GM23338 (cell line): ENCODE data around the gene POLR3A. TPM values are rescaled to one million over a fixed set of nuclear protein-coding genes. Genes with fewer than 3 reads are reported as not detected.
"Not testable (repeated sequence)": the region's sequence is repeated elsewhere in the genome, so short reads cannot be mapped to it uniquely, and the experiment has no call there.

Source experiments
- ATAC-seq: fragments of 200-7000 bp; cut with Tn5 transposase; 3 replicates; pipeline ENCODE4 v1.9.1; 2020
- DNase-seq: peaks from one replicate; pipeline ENCODE4 v3.0.0-alpha.2; 2015; ENCODE audit warnings: low spot score
- H2AFZ ChIP-seq: fragments of 200-600 bp; sonication (generic); 2 replicates; pipeline ENCODE4 v1.8.0; 2016; ENCODE audit warnings: antibody characterized with exemption, mild to moderate bottlenecking, moderate library complexity
- H3F3A ChIP-seq: fragments of 200-600 bp; sonication (generic); replicated peaks from 2 replicates; pipeline ENCODE4 v1.8.0; 2017; ENCODE audit warnings: antibody characterized with exemption, mixed run types, low read depth
- H3K27ac ChIP-seq: fragments of 200-600 bp; sonication (generic); 2 replicates; pipeline ENCODE4 v1.6.1; 2016; ENCODE audit warnings: low read depth
- H3K27me3 ChIP-seq: fragments of 200-600 bp; sonication (generic); 2 replicates; pipeline ENCODE4 v1.8.0; 2016; ENCODE audit warnings: mild to moderate bottlenecking, mixed run types, moderate library complexity; ENCODE audit not compliant: insufficient read depth
- H3K36me3 ChIP-seq: fragments of 200-600 bp; sonication (generic); 2 replicates; pipeline ENCODE4 v1.8.0; 2016; ENCODE audit warnings: mild to moderate bottlenecking; ENCODE audit not compliant: insufficient read depth
- H3K4me1 ChIP-seq: fragments of 200-600 bp; sonication (generic); 2 replicates; pipeline ENCODE4 v1.8.0; 2016; ENCODE audit warnings: mild to moderate bottlenecking, moderate library complexity; ENCODE audit not compliant: insufficient read depth
- H3K4me2 ChIP-seq: fragments of 200-600 bp; sonication (generic); 2 replicates; pipeline ENCODE4 v1.7.1; 2017; ENCODE audit warnings: mixed run types
- H3K4me3 ChIP-seq: fragments of 200-600 bp; sonication (generic); 2 replicates; pipeline ENCODE4 v1.6.1; 2016; ENCODE audit warnings: mixed run types
- H3K79me2 ChIP-seq: fragments of 200-600 bp; sonication (generic); replicated peaks from 2 replicates; pipeline ENCODE4 v1.8.0; 2017; ENCODE audit warnings: mild to moderate bottlenecking; ENCODE audit not compliant: insufficient read depth
- H3K9me2 ChIP-seq: fragments of 200-600 bp; sonication (generic); 2 replicates; pipeline ENCODE4 v1.8.0; 2017; ENCODE audit not compliant: insufficient read depth
- H4K20me1 ChIP-seq: fragments of 200-600 bp; sonication (generic); replicated peaks from 2 replicates; pipeline ENCODE4 v1.8.0; 2017; ENCODE audit warnings: mild to moderate bottlenecking; ENCODE audit not compliant: insufficient read depth
- H3K27ac Mint-ChIP-seq: 2 replicates; pipeline ENCODE4 v1.8.0; 2020; ENCODE audit warnings: inconsistent platforms, mild to moderate bottlenecking, moderate library complexity, mixed read lengths
- H3K27me3 Mint-ChIP-seq: 3 replicates; pipeline ENCODE4 v1.8.0; 2022; ENCODE audit warnings: low read depth, mild to moderate bottlenecking, moderate library complexity, mixed read lengths, inconsistent platforms; ENCODE audit not compliant: insufficient read depth, poor library complexity
- H3K36me3 Mint-ChIP-seq: 3 replicates; pipeline ENCODE4 v1.8.0; 2021; ENCODE audit warnings: low read depth, mild to moderate bottlenecking, inconsistent platforms, moderate library complexity, mixed read lengths
- H3K4me1 Mint-ChIP-seq: 3 replicates; pipeline ENCODE4 v1.8.0; 2020; ENCODE audit warnings: mild to moderate bottlenecking, inconsistent platforms, mixed read lengths
- H3K4me3 Mint-ChIP-seq: 3 replicates; pipeline ENCODE4 v1.8.0; 2021; ENCODE audit warnings: moderate library complexity, mild to moderate bottlenecking, inconsistent platforms, mixed read lengths
- H3K9me3 Mint-ChIP-seq: 3 replicates; pipeline ENCODE4 v1.8.0; 2020; ENCODE audit warnings: moderate library complexity, mild to moderate bottlenecking, inconsistent platforms, mixed read lengths
- CREB1 ChIP-seq: fragments of 250-450 bp; sonication (Bioruptor Pico); IDR thresholded peaks from 2 replicates; pipeline ENCODE4 v1.5.0; 2020; ENCODE audit warnings: low read depth, mild to moderate bottlenecking, moderate library complexity
- CTCF ChIP-seq, 2 experiments: fragments of 200-600 bp in 1 of 2; sonication (generic) in 1 of 2; conservative IDR thresholded peaks; 2 replicates each; pipeline versions ENCODE4 v1.5.1 to v1.6.1; 2016 to 2017; ENCODE audit warnings: antibody characterized with exemption in 2 of 2, low read depth in 2 of 2, mild to moderate bottlenecking in 2 of 2, moderate library complexity in 1 of 2
- EZH2 ChIP-seq: fragments of 200-600 bp; sonication (generic); IDR thresholded peaks from one replicate; pipeline ENCODE4 v1.8.0; 2017; ENCODE audit warnings: antibody characterized with exemption, mild to moderate bottlenecking, low read depth; ENCODE audit not compliant: unreplicated experiment
- NANOG ChIP-seq: IDR thresholded peaks from 2 replicates; pipeline ENCODE4 v1.6.1; 2016; ENCODE audit warnings: antibody characterized with exemption, borderline replicate concordance
- POLR2AphosphoS5 ChIP-seq: IDR thresholded peaks from 2 replicates; pipeline ENCODE4 v1.6.1; 2016; ENCODE audit warnings: antibody characterized with exemption, low read depth
- STAT1 ChIP-seq: IDR thresholded peaks from one replicate; pipeline ENCODE4 v1.6.1; 2016; ENCODE audit warnings: antibody characterized with exemption; ENCODE audit not compliant: unreplicated experiment
- ZNF331 ChIP-seq: fragments of 250-450 bp; sonication (Bioruptor Pico); IDR thresholded peaks from 2 replicates; pipeline ENCODE4 v1.5.0; 2020; ENCODE audit warnings: low read depth, mild to moderate bottlenecking, moderate library complexity
- polyA plus RNA-seq: library from polyadenylated mRNA; unstranded; fragments of >200 nt; fragmentation: Nextera tagmentation; extraction: Ambion mirVana; gene quantifications from 2 replicates; pipeline ENCODE4 v1.2.1, GENCODE V29; 2016
- total RNA-seq: library from RNA; depleted of rRNA; stranded (reverse); fragments of >200 nt; shearing (Covaris generic); gene quantifications from 2 replicates; pipeline ENCODE4 v1.2.3, GENCODE V29; 2014

Gene POLR3A
- total and polyA plus RNA-seq, 2 experiments from 2014 or later: 11.6 to 35.5 TPM

GRCh38 chr10:78071140-78071856, 42.0 kb upstream of the POLR3A start:
- DNase-seq (no peak), ATAC-seq (no peak)
- H4K20me1 ChIP-seq: no peaks in the 10 kb centered on the region
- Mint-ChIP-seq H3K27ac (no peak overlapping the region), H3K4me3 (no peak overlapping the region), H3K9me3 (peaks cover 25% of the 10 kb centered on the region), H3K4me1 (peaks cover 3% of the 10 kb centered on the region), H3K36me3 (peaks cover 13% of the 10 kb centered on the region), H3K27me3 (peaks cover 5% of the 10 kb centered on the region)
- H3K27me3 ChIP-seq: no peaks in the 10 kb centered on the region
- H3K9me2 ChIP-seq: 0 out of 2 replicates have a peak, but pooled peaks cover 11% of the 10 kb centered on the region
- no peak overlapping the region for H3K27ac ChIP-seq
- no peak overlapping the region for H2AFZ ChIP-seq
- H3K36me3 ChIP-seq: no peaks in the 10 kb centered on the region; the same call in 1 of the 2 replicates
- peaks cover 3% of the 10 kb centered on the region; the same call in 1 of the 2 replicates for H3K4me1 ChIP-seq
- H3K79me2 ChIP-seq: no peaks in the 10 kb centered on the region
- no peak overlapping the region for H3K4me2 ChIP-seq
- TF ChIP-seq CTCF (conservative IDR thresholded peaks at IDR 0.05; ENCODE audit: low read depth in 2 of 2) (no peak), NANOG (no peak), ZNF331 (CRISPR knock-in tag) (no peak)
- H3K4me3 ChIP-seq: no peak overlapping the region
- H3F3A ChIP-seq: no peaks in the 10 kb centered on the region

- TF ChIP-seq POLR2AphosphoS5: no peak
- no peak for TF ChIP-seq EZH2
- TF ChIP-seq STAT1: no peak
- no peak for TF ChIP-seq CREB1
- H3K4me3 Mint-ChIP-seq: no peak overlapping the region
These were observed 41.4 kb upstream of the POLR3A start for GRCh38 chr10:78070726-78071125.

GRCh38 chr10:78070064-78070463, 40.7 kb upstream of the POLR3A start:
- not testable (repeated sequence) for ATAC-seq

More at GRCh38 chr10:78070726-78071125, 41.4 kb upstream of the POLR3A start:
- Histone ChIP-seq H3K27ac (no peak overlapping the region), H3K36me3 (no peaks in the 10 kb centered on the region; the same call in 1 of the 2 replicates), H3K4me2 (no peak overlapping the region), H3F3A (no peaks in the 10 kb centered on the region), H3K4me1 (peaks cover 3% of the 10 kb centered on the region; the same call in 1 of the 2 replicates), H3K4me3 (no peak overlapping the region), H3K27me3 (no peaks in the 10 kb centered on the region), H4K20me1 (no peaks in the 10 kb centered on the region), H3K9me2 (0 out of 2 replicates have a peak, but pooled peaks cover 11% of the 10 kb centered on the region), H2AFZ (no peak overlapping the region), H3K79me2 (no peaks in the 10 kb centered on the region)
- Mint-ChIP-seq H3K27ac (no peak overlapping the region), H3K9me3 (peaks cover 21% of the 10 kb centered on the region), H3K36me3 (peaks cover 9% of the 10 kb centered on the region), H3K27me3 (peaks cover 5% of the 10 kb centered on the region), H3K4me1 (peaks cover 4% of the 10 kb centered on the region)
- ATAC-seq (no peak), DNase-seq (no peak)

More at GRCh38 chr10:78070064-78070463, 40.7 kb upstream of the POLR3A start:
- 0 out of 2 replicates have a peak, but pooled peaks cover 11% of the 10 kb centered on the region for H3K9me2 ChIP-seq
- H3K36me3 ChIP-seq, H3K4me1 Mint-ChIP-seq, H3K4me3 Mint-ChIP-seq, H3K79me2 ChIP-seq, H3K36me3 Mint-ChIP-seq, H3K4me3 ChIP-seq, DNase-seq, H3K27ac ChIP-seq, H3K4me2 ChIP-seq, H2AFZ ChIP-seq, H3K27me3 Mint-ChIP-seq, H3K4me1 ChIP-seq, H3K27ac Mint-ChIP-seq, H3K27me3 ChIP-seq, H3F3A ChIP-seq, H4K20me1 ChIP-seq: not testable (repeated sequence)
- H3K9me3 Mint-ChIP-seq: peaks cover 15% of the 10 kb centered on the region
